Heart left ventricle (tissue), 16 donors: ENCODE data around the gene TP53. TPM values are rescaled to one million over a fixed set of nuclear protein-coding genes. Genes with fewer than 3 reads are reported as not detected.

Source experiments
- ATAC-seq, 4 donors: fragments of 200-7000 bp; cut with Tn5 transposase; one replicate each; pipeline ENCODE4 v1.9.1; 2020 to 2022; ENCODE audit warnings: moderate library complexity in 4 of 4, mild to moderate bottlenecking in 3 of 4, moderate number of reproducible peaks in 1 of 4
- DNase-seq, 5 donors: peaks; one replicate each; pipeline ENCODE4 v3.0.0-alpha.2; 2020
- H3K27ac ChIP-seq, 12 donors: fragments of 200-600 bp; sonication (generic) in 4 of 12; one replicate each; pipeline versions ENCODE4 v1.5.0 to v1.8.0; 2016 to 2022; ENCODE audit warnings: mild to moderate bottlenecking in 2 of 12
- H3K27me3 ChIP-seq, 9 donors: fragments of 200-600 bp; sonication (generic) in 2 of 9; one replicate each; pipeline versions ENCODE4 v1.5.1 to v1.8.0; 2016 to 2022; ENCODE audit warnings: mild to moderate bottlenecking in 3 of 9
- H3K36me3 ChIP-seq, 9 donors: fragments of 200-600 bp; sonication (generic) in 2 of 9; one replicate each; pipeline versions ENCODE4 v1.5.0 to v1.8.0; 2018 to 2022; ENCODE audit warnings: mild to moderate bottlenecking in 2 of 9
- H3K4me1 ChIP-seq, 12 donors: fragments of 200-600 bp; sonication (generic) in 4 of 12; one replicate each; pipeline versions ENCODE4 v1.5.0 to v1.8.0; 2016 to 2022; ENCODE audit warnings: mild to moderate bottlenecking in 3 of 12
- H3K4me3 ChIP-seq, 12 donors: fragments of 200-600 bp; sonication (generic) in 4 of 12; one replicate each; pipeline versions ENCODE4 v1.5.0 to v1.8.0; 2017 to 2022; ENCODE audit warnings: mild to moderate bottlenecking in 9 of 12, moderate library complexity in 4 of 12
- H3K9me3 ChIP-seq, 12 donors: fragments of 200-600 bp; sonication (generic) in 4 of 12; one replicate each; pipeline versions ENCODE4 v1.5.0 to v1.8.0; 2016 to 2022; ENCODE audit warnings: mild to moderate bottlenecking in 1 of 12
- CTCF ChIP-seq, 12 donors: fragments of 200-600 bp; sonication (generic) in 4 of 12; IDR thresholded peaks; one replicate each; pipeline versions ENCODE4 v1.5.0 to v1.8.0; 2018 to 2022; ENCODE audit warnings: antibody characterized with exemption in 12 of 12, mild to moderate bottlenecking in 5 of 12
- POLR2A ChIP-seq, 2 donors: fragments of 450-650 bp; IDR thresholded peaks; one replicate each; pipeline ENCODE4 v1.6.1; 2017; ENCODE audit warnings: antibody characterized with exemption in 2 of 2, mild to moderate bottlenecking in 2 of 2, moderate library complexity in 2 of 2
- WGBS, 4 donors: extraction: QIAGEN DNeasy Blood & Tissue Kit in 2 of 4; methylation state at CpG; one replicate each; pipeline versions ENCODE4 v1.1.5 to v1.1.7; 2013 to 2018; 5-methylcytosine and 5-hydroxymethylcytosine counted together
- intact Hi-C, 10 donors: fragments of 100-400 bp; cut with DNase I; formaldehyde crosslinking; loops; one replicate each; pipeline versions ENCODE4 v1.11.1 to v1.14.2; 2022
- polyA plus RNA-seq, 2 donors: library from polyadenylated mRNA; stranded (reverse); fragments of 200-250 nt; gene quantifications; one replicate each; pipeline ENCODE4 v1.2.3, GENCODE V29; 2013
- total RNA-seq, 9 donors: library from RNA; depleted of rRNA in 2 of 9; stranded (reverse); fragments of >200 nt in 2 of 9; fragmentation: NEBNext Ultra II Directional in 3 of 9; extraction: Animal tissue kit (Norgen Biotek cat#: 25700) in 3 of 9; gene quantifications; one replicate each; pipeline versions ENCODE4 v1.1.0 to v1.2.4, GENCODE V29; 2016 to 2023
- donor health status: ischemic (EF 13 %, LVEDD 7.1; RV severe dilation, severe dysfunction).
- donor health status: healthy with polysubstance abuse.
- donor health status: DM: no; HTN: yes; CAD: no.
- donor health status: DM: no; HTN: no; CAD: no.
- donor health status: ischemic (EF 25% LVEDD 6.9; RV normal size, moderate dysfunction).
- donor health status: ischemic (EF 25% LVEDD 5.7; RV mildly dilated, moderate dysfunction).
- donor health status: healthy.
- donor health status: DM: yes; HTN: yes; CAD: no.
- donor health status: ischemic (EF 35%, LVEDD 5.7; RV mildly dilated, moderate dysfunction).
- donor health status: nonischemic (EF 11% LVEDD 7.7; RV severe dilation, severe dysfunction).
- donor health status: DM: yes; HTN: yes; CAD: no.
- donor health status: PGD.
- donor health status: ischemic (EF 29% LVEDD 5.4; RV normal size, mild dysfunction).
- donor health status: nonischemic (EF 23%, LVEDD 6.1; RV moderate dilation, normal function).

The TP53 gene
- total and polyA plus RNA-seq, 11 donors = 6.8 to 44.6 (median 12.5) TPM

GRCh38 chr17:7711051-7711755 is 23.9 kb upstream of the TP53 start:
- H3K4me1 ChIP-seq = peaks cover 0 to 9% (median 0%) of the 10 kb centered on the region in 12 donors
- intact Hi-C loops = no loop called here
- TF ChIP-seq CTCF (IDR thresholded peaks at IDR 0.05) (no peak), POLR2A (IDR thresholded peaks at IDR 0.05) (no peak)
- ATAC-seq = no peak
- DNase-seq = peak in 1 of 5 donors; percentile 1
- peaks cover 0 to 65% (median 31%) of the 10 kb centered on the region in 9 donors for H3K27me3 ChIP-seq
- H3K36me3 ChIP-seq = no peaks in the 10 kb centered on the region
- H3K27ac ChIP-seq = no peak overlapping the region
- H3K9me3 ChIP-seq = no peaks in the 10 kb centered on the region
- no peak overlapping the region for H3K4me3 ChIP-seq
- 88 to 93% (median 89%) methylated on average over 7 of the region's 7 CpGs for WGBS, 4 donors

GRCh38 chr17:7710301-7710700 is 23.0 kb upstream of the TP53 start:
- Histone ChIP-seq H3K4me1 (peaks cover 0 to 13% (median 3%) of the 10 kb centered on the region in 12 donors), H3K4me3 (no peak overlapping the region), H3K27me3 (peaks cover 4 to 65% (median 34%) of the 10 kb centered on the region in 9 donors), H3K27ac (peak overlapping the region in 1 of 12 donors; percentile 15), H3K36me3 (no peaks in the 10 kb centered on the region), H3K9me3 (no peaks in the 10 kb centered on the region)
- 47 to 76% (median 64%) methylated on average over 7 of the region's 7 CpGs for WGBS, 4 donors
- intact Hi-C loops = no loop called here
- TF ChIP-seq POLR2A (IDR thresholded peaks at IDR 0.05) (no peak), CTCF (IDR thresholded peaks at IDR 0.05) (no peak)
- no peak for ATAC-seq
- DNase-seq = peak in 1 of 5 donors; percentile 9

DNA sequence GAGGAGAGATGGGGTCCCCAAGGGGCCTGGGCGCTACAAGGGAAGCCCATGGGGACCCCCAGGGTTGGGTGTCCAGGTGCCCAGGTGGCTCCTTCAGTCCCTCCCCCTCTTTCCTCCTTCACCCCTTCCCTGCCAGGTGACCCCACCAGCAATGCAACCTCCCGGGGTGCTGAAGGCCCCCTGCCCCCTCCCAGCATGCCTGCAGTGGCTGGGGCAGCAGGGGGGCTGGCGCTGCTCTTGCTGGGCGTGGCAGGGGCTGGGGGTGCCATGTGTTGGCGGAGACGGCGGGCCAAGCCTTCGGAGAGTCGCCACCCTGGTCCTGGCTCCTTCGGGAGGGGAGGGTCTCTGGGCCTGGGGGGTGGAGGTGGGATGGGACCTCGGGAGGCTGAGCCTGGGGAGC is 21.7 kb upstream of the TP53 start:
- peak in 1 of 5 donors; percentile 15 for DNase-seq
- H3K9me3 ChIP-seq = no peaks in the 10 kb centered on the region
- TF ChIP-seq POLR2A (IDR thresholded peaks at IDR 0.05) = no peak
- TF ChIP-seq CTCF (IDR thresholded peaks at IDR 0.05) = no peak
- 91 to 95% (median 92%) methylated on average over 7 to 11 of the region's 11 CpGs for WGBS, 4 donors
- ATAC-seq = no peak
- H3K4me1 ChIP-seq = peaks cover 5 to 25% (median 15%) of the 10 kb centered on the region in 12 donors
- no peaks in the 10 kb centered on the region for H3K36me3 ChIP-seq
- H3K27me3 ChIP-seq = peaks cover 13 to 66% (median 45%) of the 10 kb centered on the region in 9 donors
- H3K27ac ChIP-seq = no peak overlapping the region
- intact Hi-C loops = no loop called here
- H3K4me3 ChIP-seq = no peak overlapping the region

DNA sequence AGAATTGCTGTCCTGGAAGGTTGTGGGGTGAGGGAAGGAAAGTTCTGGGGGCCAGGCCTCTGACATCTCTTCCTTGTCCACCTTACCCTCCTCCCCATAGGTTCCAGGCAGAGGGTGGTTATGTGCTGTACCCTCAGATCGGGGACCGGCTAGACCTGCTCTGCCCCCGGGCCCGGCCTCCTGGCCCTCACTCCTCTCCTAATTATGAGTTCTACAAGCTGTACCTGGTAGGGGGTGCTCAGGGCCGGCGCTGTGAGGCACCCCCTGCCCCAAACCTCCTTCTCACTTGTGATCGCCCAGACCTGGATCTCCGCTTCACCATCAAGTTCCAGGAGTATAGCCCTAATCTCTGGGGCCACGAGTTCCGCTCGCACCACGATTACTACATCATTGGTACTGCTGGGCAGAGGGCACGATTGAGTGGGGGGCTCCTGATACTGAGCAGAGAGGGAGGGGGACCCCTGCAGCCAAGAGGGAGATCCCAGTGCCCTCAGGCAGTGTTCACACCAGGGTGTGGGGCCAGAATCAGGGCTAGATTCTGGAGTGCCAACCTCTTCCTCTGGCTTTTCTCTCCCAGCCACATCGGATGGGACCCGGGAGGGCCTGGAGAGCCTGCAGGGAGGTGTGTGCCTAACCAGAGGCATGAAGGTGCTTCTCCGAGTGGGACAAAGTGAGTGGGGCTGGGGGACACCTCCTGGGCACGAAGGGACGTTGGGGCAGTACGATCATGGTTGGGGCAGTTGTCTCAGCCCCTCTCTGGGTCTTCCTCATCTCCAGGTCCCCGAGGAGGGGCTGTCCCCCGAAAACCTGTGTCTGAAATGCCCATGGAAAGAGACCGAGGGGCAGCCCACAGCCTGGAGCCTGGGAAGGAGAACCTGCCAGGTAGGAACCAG is 20.8 kb upstream of the TP53 start:
- DNase-seq (peak in 1 of 5 donors; percentile 11), ATAC-seq (no peak)
- H3K27ac ChIP-seq = no peak overlapping the region
- no peaks in the 10 kb centered on the region for H3K9me3 ChIP-seq
- intact Hi-C loops = no loop called here
- WGBS, 4 donors = 88 to 93% (median 89%) methylated on average over 18 to 22 of the region's 22 CpGs
- TF ChIP-seq POLR2A (IDR thresholded peaks at IDR 0.05) (no peak), CTCF (IDR thresholded peaks at IDR 0.05) (no peak)
- no peak overlapping the region for H3K4me3 ChIP-seq
- peaks cover 5 to 30% (median 16%) of the 10 kb centered on the region in 12 donors for H3K4me1 ChIP-seq
- H3K27me3 ChIP-seq = peaks cover 13 to 66% (median 44%) of the 10 kb centered on the region in 9 donors
- H3K36me3 ChIP-seq = no peaks in the 10 kb centered on the region
